Measurements from ENCODE around the gene GFAP. TPM values are rescaled to one million over a fixed set of nuclear protein-coding genes. Genes with fewer than 3 reads are reported as not detected.

The GFAP gene
- total RNA-seq, 3 donors from 2014 or later (not counting 1 experiment from before 2014, with no cell fraction given) = not detected

GRCh38 chr17:44926821-44927525 lies 11.7 kb upstream of the GFAP start:
- no peak for ATAC-seq
- intact Hi-C loops (cut with micrococcal nuclease) = no loop called here
- H3K27ac ChIP-seq (ENCODE audit: low read length) = no peak overlapping the region

GRCh38 chr17:44925731-44926697 lies 10.7 kb upstream of the GFAP start:
- DNase-seq = no peak
- Histone ChIP-seq H3K9me3 (ENCODE audit: control insufficient read depth, insufficient read depth, low read length) (no peaks in the 10 kb centered on the region), H3K36me3 (ENCODE audit: control insufficient read depth, insufficient read depth, low read length) (no peaks in the 10 kb centered on the region), H3K4me1 (ENCODE audit: control insufficient read depth, insufficient read depth, low read length) (no peaks in the 10 kb centered on the region), H3K27me3 (ENCODE audit: control insufficient read depth, insufficient read depth, low read length) (no peaks in the 10 kb centered on the region), H3K4me3 (ENCODE audit: low read length) (no peak overlapping the region), H3K27ac (ENCODE audit: low read length) (no peak overlapping the region)
- Mint-ChIP-seq H3K27me3 (ENCODE audit: low read depth in 2 of 2) (peaks cover 0 to 6% of the 10 kb centered on the region in 2 donors), H3K4me3 (no peak overlapping the region), H3K4me1 (no peaks in the 10 kb centered on the region), H3K27ac (no peak overlapping the region), H3K9me3 (no peaks in the 10 kb centered on the region), H3K36me3 (no peaks in the 10 kb centered on the region)
- ATAC-seq = no peak
- 98% methylated on average over 17 of the region's 18 CpGs for WGBS (ENCODE audit: insufficient coverage)
- TF ChIP-seq CTCF (IDR thresholded peaks at IDR 0.05) = no peak
- intact Hi-C loops (cut with micrococcal nuclease) = no loop called here

More at GRCh38 chr17:44926821-44927525, 11.7 kb upstream of the GFAP start:
- 91% methylated on average over 12 of the region's 15 CpGs for WGBS (ENCODE audit: insufficient coverage)
- DNase-seq = no peak
- Mint-ChIP-seq H3K27ac (no peak overlapping the region), H3K4me3 (no peak overlapping the region), H3K4me1 (no peaks in the 10 kb centered on the region), H3K9me3 (no peaks in the 10 kb centered on the region), H3K27me3 (ENCODE audit: low read depth in 2 of 2) (no peaks in the 10 kb centered on the region), H3K36me3 (no peaks in the 10 kb centered on the region)
- Histone ChIP-seq H3K4me3 (ENCODE audit: low read length) (no peak overlapping the region), H3K9me3 (ENCODE audit: control insufficient read depth, insufficient read depth, low read length) (no peaks in the 10 kb centered on the region), H3K36me3 (ENCODE audit: control insufficient read depth, insufficient read depth, low read length) (no peaks in the 10 kb centered on the region), H3K4me1 (ENCODE audit: control insufficient read depth, insufficient read depth, low read length) (no peaks in the 10 kb centered on the region), H3K27me3 (ENCODE audit: control insufficient read depth, insufficient read depth, low read length) (no peaks in the 10 kb centered on the region)
- TF ChIP-seq CTCF (IDR thresholded peaks at IDR 0.05) = no peak

- peaks cover 0 to 9% of the 10 kb centered on the region in 2 donors for H3K27me3 Mint-ChIP-seq (ENCODE audit: low read depth in 2 of 2)
- H3K4me3 Mint-ChIP-seq = no peak overlapping the region
- no peak overlapping the region for H3K4me3 ChIP-seq (ENCODE audit: low read length)
- no peaks in the 10 kb centered on the region for H3K9me3 ChIP-seq (ENCODE audit: control insufficient read depth, insufficient read depth, low read length)
- H3K27ac Mint-ChIP-seq = no peak overlapping the region
- intact Hi-C loops (cut with micrococcal nuclease) = no loop called here
- DNase-seq = no peak
- ATAC-seq = no peak
- H3K4me1 ChIP-seq (ENCODE audit: control insufficient read depth, insufficient read depth, low read length) = peaks cover 4% of the 10 kb centered on the region
- H3K36me3 Mint-ChIP-seq = no peaks in the 10 kb centered on the region
- no peaks in the 10 kb centered on the region for H3K9me3 Mint-ChIP-seq
- H3K27me3 ChIP-seq (ENCODE audit: control insufficient read depth, insufficient read depth, low read length) = peaks cover 5% of the 10 kb centered on the region
- no peaks in the 10 kb centered on the region for H3K36me3 ChIP-seq (ENCODE audit: control insufficient read depth, insufficient read depth, low read length)
- no peak overlapping the region for H3K27ac ChIP-seq (ENCODE audit: low read length)
- no peak for TF ChIP-seq CTCF (IDR thresholded peaks at IDR 0.05)
- 93% methylated on average over 9 of the region's 9 CpGs for WGBS (ENCODE audit: insufficient coverage)
- peaks cover 4 to 5% of the 10 kb centered on the region in 2 donors for H3K4me1 Mint-ChIP-seq
These were observed 8.8 kb upstream of the GFAP start for GRCh38 chr17:44924107-44924544.
